HG02970 (cell line): ENCODE results near the gene CNTNAP2.

Experiments used
- ATAC-seq: cut with Tn5 transposase; IDR thresholded peaks from one replicate; pipeline ENCODE4 v1.9.1; 2021; ENCODE audit warnings: mild to moderate bottlenecking, moderate library complexity, moderate number of reproducible peaks; ENCODE audit not compliant: unreplicated experiment, low FRiP score

CNTNAP2 gene

GRCh38 chr7:147173883-147174282 lies 1057.3 kb downstream of the CNTNAP2 start:
- ATAC-seq, result no peak

DNA sequence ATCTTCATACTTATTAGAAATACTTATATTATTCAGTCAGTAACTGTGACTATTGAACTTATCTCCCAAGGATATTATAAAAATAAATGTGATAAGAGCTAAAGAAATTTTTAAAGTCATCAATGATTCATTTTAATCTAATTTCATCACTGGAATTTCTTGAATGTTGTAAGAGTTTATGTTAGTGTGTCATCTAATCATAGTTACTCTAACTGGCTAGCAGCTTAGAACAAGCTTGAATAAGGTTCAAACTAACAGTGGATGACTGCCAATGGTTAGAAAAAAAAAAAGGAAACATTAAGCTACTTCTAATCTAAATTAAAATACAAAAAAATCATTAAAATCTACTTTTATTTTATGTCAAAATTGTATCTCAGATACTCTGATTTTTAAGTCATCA lies 1066.3 kb downstream of the CNTNAP2 start:
- ATAC-seq, result no peak

DNA sequence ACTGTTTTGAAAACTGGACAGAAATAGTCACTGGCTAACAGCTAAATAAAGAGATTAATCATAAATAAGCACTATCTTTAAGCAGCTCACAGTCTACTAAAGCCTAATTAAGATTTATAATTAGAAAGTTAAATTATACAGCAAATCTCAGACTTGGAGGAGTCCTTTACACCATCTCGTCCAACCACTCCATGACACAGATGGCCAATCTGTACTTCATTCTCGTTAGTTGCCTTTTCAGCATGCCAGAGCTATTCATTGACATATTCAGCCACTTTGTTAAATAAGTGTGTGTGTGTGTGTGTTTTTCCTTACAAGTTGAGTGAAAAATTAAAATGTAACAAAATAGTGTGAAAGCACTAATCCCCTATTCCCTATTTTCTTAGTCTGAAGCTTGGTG lies 1066.7 kb downstream of the CNTNAP2 start:
- ATAC-seq, result no peak

GRCh38 chr7:147188467-147188866 lies 1071.9 kb downstream of the CNTNAP2 start:
- ATAC-seq, result no peak

GRCh38 chr7:147193476-147193875 lies 1076.9 kb downstream of the CNTNAP2 start:
- ATAC-seq, result no peak

GRCh38 chr7:147196481-147196880 lies 1079.9 kb downstream of the CNTNAP2 start:
- no peak for ATAC-seq

- ATAC-seq, result no peak
Measured at GRCh38 chr7:147197006-147197405, 1080.4 kb downstream of the CNTNAP2 start.

- ATAC-seq, result no peak
Measured at GRCh38 chr7:147199868-147200267, 1083.3 kb downstream of the CNTNAP2 start.

GRCh38 chr7:147207988-147208387 lies 1091.4 kb downstream of the CNTNAP2 start:
- ATAC-seq, result no peak

- no peak for ATAC-seq
Measured at GRCh38 chr7:147231275-147231674, 1114.7 kb downstream of the CNTNAP2 start.

DNA sequence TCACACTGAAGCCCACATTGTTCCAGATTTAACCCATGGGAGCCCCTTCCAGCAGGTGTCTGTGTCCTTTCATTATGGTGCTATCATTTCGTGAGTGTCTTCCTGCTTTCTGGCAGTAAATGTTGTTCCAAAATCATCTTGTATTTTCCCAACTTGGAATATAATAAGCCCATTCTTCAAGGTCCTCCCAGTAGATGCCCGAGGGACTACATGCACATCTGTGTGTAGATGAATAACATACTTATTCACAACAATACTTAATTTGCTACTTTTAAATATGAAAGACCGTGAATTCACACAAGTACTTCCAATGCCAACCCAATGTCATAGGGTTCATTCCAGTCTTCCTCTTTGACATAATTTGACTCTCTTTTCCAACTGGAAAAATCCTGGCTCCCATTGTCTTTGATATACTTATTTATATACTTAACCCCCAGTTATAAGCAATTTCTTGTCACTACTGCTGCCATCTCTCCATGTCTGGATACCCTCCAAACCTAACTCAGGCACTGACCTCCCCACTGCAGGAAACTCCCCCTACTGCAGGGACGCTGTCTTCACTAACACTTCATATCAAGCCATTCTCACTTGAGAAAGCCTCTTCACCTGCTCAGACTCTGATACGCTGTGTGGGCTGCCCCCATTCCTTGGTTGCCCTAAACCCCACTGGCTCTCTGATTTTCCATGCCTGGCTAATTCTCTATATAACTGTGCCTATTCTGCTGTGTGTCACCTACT lies 1119.2 kb downstream of the CNTNAP2 start:
- no peak for ATAC-seq

DNA sequence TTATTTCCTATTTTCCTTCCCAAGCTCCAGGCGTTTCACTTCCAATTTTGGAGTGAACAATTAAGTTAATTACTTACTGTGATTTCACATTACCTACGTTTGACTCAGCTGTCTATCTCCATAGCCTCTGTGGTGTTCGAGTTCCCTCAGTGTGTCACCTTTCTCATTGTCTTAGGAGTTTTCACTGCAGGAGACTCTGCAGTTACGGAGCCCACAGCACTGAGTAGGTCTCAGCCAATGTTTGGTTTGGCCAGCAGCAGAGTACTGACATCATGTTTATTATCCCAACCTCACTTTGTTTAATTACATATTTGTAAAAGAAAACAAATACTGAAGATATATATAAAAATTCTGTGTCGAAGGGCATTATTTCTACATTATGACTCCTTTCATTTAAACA lies 1123.9 kb downstream of the CNTNAP2 start:
- ATAC-seq, result no peak

GRCh38 chr7:147245274-147245673 lies 1128.7 kb downstream of the CNTNAP2 start:
- ATAC-seq, result no peak

DNA sequence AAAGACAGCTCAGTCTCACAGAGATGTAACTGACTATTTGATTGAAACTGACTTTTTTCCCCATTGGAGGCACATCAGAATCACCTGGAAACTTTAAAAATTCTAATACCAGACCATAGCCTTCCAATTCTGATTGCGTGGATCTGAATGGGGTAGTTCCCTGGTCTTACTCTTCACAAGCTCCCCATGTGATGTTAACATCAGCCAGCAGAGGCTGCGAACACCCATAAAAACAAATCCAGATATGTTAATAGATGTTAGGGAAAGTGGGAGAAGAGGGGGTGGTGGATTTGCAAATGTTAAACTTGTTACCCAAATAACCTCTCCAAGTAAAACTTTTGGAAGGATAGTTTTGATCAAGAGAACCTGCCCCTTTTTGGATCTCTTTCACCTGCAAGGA lies 1133.4 kb downstream of the CNTNAP2 start:
- no peak for ATAC-seq

GRCh38 chr7:147251751-147252325 lies 1135.2 kb downstream of the CNTNAP2 start:
- ATAC-seq, result no peak

DNA sequence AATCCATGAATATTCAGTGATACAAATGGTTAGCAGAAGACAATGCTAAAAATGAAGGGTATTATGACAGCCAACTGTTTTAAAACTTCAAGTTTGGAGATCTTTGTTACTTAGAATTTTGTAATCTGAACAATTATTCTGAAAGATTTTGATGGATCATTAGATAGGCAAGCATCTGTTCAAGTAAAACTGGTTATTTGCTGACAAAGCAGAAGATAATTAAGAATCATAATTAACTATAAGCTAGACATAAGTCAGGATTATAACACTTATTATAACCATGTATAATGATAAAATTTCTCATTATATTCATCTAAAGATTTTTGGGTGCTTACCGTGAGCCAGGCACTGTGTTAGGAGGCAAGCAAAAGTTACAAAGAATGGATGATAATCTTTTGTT lies 1145.1 kb downstream of the CNTNAP2 start:
- no peak for ATAC-seq

DNA sequence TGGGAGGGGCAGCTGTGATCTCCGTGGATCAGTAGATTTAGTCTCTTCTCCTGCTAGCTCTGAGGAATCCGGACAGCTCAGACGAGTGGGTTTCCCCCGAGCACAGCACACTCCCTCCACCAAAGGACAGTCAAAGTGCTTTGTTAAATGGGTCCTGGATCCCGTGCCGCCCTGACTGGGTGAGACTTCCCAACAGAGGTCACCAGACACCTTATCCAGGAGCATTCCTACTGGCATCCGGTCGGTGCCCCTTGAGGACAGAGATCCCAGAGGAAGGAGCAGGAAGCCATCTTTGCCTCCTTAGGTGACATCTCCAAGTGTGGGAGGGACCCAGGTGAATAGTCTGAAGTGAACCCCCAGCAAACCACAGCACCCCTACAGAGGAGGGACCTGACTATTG lies 1148.9 kb downstream of the CNTNAP2 start:
- no peak for ATAC-seq

- no peak for ATAC-seq
Measured at GRCh38 chr7:147276106-147276505, 1159.5 kb downstream of the CNTNAP2 start.

GRCh38 chr7:147276783-147277370 lies 1160.3 kb downstream of the CNTNAP2 start:
- no peak for ATAC-seq

GRCh38 chr7:147279514-147279913 lies 1162.9 kb downstream of the CNTNAP2 start:
- ATAC-seq, result no peak

- ATAC-seq, result no peak
Measured at GRCh38 chr7:147279964-147280374, 1163.4 kb downstream of the CNTNAP2 start.

GRCh38 chr7:147282204-147282603 lies 1165.6 kb downstream of the CNTNAP2 start:
- no peak for ATAC-seq
